Motor neuron (in vitro differentiated cells): ENCODE measurements around the gene JAK3. TPM values are rescaled to one million over a fixed set of nuclear protein-coding genes. Genes with fewer than 3 reads are reported as not detected.

ENCODE experiments used
- ATAC-seq, 8 experiments: fragments of 200-7000 bp; cut with Tn5 transposase; replicated peaks in 6 of 8; 2 replicates each; pipeline ENCODE4 v1.8.0; 2021; ENCODE audit warnings: mild to moderate bottlenecking in 8 of 8, moderate library complexity in 8 of 8
- H3K27ac ChIP-seq, 2 donors: fragments of 250-450 bp; sonication (Bioruptor Pico); 2 replicates each; pipeline ENCODE4 v1.9.0; 2021; ENCODE audit warnings: antibody characterized with exemption in 2 of 2, mild to moderate bottlenecking in 2 of 2, moderate library complexity in 1 of 2
- H3K4me1 ChIP-seq, 2 donors: fragments of 250-450 bp; sonication (Bioruptor Pico); replicated peaks in 1 of 2; 2 replicates each; pipeline ENCODE4 v1.6.1; 2021; ENCODE audit warnings: antibody characterized with exemption in 2 of 2, mild to moderate bottlenecking in 2 of 2, moderate library complexity in 1 of 2
- H3K4me3 ChIP-seq, 5 donors: fragments of 250-450 bp; sonication (Bioruptor Pico); 2 replicates each; pipeline ENCODE4 v1.9.0; 2021; ENCODE audit warnings: antibody characterized with exemption in 5 of 5, mild to moderate bottlenecking in 5 of 5, moderate library complexity in 4 of 5
- WGBS, 10 experiments: fragments of 450-650 bp; shearing (Covaris generic); methylation state at CpG; one replicate each; pipeline ENCODE4 v1.0.0; 2022; 5-methylcytosine and 5-hydroxymethylcytosine counted together
- in situ Hi-C, 9 experiments: fragments of 400-800 bp; cut with MboI; loops; one replicate each; pipeline ENCODE4 v1.15.0; 2021; ENCODE audit warnings: low sequenced_read_pairs in 9 of 9, low pct_unique_long_range_greater_than_20kb in 2 of 9; ENCODE audit not compliant: unreplicated experiment in 9 of 9
- total RNA-seq, 8 experiments: library from RNA; unstranded; fragments of 300-600 nt; gene quantifications; 2 replicates each; pipeline versions ENCODE4 v1.2.3 to v1.2.4, GENCODE V29; 2022

Gene JAK3
- total RNA-seq, 8 experiments from 2014 or later: 1.2 to 9.8 (median 2.8) TPM

DNA sequence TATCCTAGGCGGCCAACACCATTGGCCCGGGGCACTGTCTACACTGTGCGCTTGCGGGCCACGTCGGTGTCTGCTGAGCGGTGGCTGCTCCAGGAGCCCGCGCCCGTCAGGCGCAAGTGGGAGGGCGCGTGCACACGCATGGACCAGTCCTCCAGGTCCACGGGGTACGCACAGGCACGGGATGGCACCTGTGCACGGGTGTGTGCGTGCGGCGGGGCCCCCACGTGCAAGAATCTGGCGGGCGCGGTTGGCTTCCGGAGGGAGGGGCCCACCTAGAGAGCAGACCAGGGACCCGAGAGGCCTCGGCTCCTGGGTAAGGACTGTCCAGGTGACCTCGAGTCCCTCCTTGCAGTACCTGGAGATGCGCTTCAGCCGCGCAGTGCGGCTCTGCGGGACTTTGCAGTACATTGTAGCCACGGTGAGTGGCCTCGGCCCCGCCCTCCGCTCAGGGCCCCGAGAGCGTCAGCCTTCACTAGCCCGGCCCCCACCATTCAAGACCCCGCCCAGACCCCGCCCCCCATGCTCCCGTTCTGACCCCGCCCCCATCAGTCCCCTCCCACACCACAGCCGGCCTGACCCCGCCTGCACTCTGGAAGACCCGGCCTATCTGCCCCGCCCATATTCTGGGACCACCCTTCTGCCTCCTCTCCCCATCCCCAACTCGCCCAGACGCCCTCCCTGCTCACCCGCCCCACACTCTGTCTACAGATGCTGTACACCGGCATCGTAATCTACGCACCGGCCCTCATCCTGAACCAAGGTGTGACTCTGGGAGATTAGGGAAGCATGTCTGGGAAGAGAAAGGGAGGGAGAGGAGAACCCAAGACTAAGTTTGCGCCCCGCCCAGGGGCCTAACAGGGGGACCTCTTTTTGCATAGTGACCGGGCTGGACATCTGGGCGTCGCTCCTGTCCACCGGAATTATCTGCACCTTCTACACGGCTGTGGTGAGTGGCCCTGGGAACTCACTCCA is 26.3 kb upstream of the JAK3 start:
- H3K4me3 ChIP-seq: peak overlapping the region in 2 of 5 donors; percentile 9 to 14
- in situ Hi-C loops: loop anchor here in 1 of 9 experiments (10.0 kb wide), 1 partner anchor 51 kb away; no protein-coding TSS in a partner anchor
- H3K27ac ChIP-seq: no peak overlapping the region
- peak; percentile 54 to 77 (median 68) for ATAC-seq
- WGBS, 10 experiments: 0 to 60% (median 7%) methylated on average over 1 to 10 of the region's 63 CpGs; no CpG with 5 or more reads in 3 of the 10 experiments
- peaks cover 3 to 12% of the 10 kb centered on the region in 2 donors for H3K4me1 ChIP-seq

- H3K27ac ChIP-seq: no peak overlapping the region
- ATAC-seq: peak in 2 of 8 experiments; percentile 1
- peak overlapping the region in 1 of 5 donors; percentile 14 for H3K4me3 ChIP-seq
- WGBS, 10 experiments: 14 to 24% methylated on average over 5 to 6 of the region's 61 CpGs; no CpG with 5 or more reads in 8 of the 10 experiments
- in situ Hi-C loops: loop anchor here in 1 of 9 experiments (10.0 kb wide), 1 partner anchor 52 kb away; no protein-coding TSS in a partner anchor
- peaks cover 3 to 12% of the 10 kb centered on the region in 2 donors for H3K4me1 ChIP-seq
These were observed 24.6 kb upstream of the JAK3 start for GRCh38 chr19:17872251-17873001.

- peak in 7 of 8 experiments; percentile 4 to 66 (median 34) for ATAC-seq
- WGBS, 10 experiments: 0 to 45% methylated on average over 2 to 4 of the region's 26 CpGs; no CpG with 5 or more reads in 8 of the 10 experiments
- H3K27ac ChIP-seq: no peak within 1 kb of the TSS
- H3K4me3 ChIP-seq: peak within 1 kb of the TSS in 2 of 5 donors; percentile 7 to 14
- in situ Hi-C loops: loop anchor here in 1 of 9 experiments (10.0 kb wide), 1 partner anchor 53 kb away; no protein-coding TSS in a partner anchor
- H3K4me1 ChIP-seq: peaks cover 3 to 12% of the 10 kb centered on the region in 2 donors
These were observed 24.1 kb upstream of the JAK3 start, which contains the start of gene SLC5A5 for GRCh38 chr19:17871878-17872250. TSS of gene SLC5A5 (plus strand) at chr19:17871945. CDS start at chr19:17872320, 375 bp downstream.

DNA sequence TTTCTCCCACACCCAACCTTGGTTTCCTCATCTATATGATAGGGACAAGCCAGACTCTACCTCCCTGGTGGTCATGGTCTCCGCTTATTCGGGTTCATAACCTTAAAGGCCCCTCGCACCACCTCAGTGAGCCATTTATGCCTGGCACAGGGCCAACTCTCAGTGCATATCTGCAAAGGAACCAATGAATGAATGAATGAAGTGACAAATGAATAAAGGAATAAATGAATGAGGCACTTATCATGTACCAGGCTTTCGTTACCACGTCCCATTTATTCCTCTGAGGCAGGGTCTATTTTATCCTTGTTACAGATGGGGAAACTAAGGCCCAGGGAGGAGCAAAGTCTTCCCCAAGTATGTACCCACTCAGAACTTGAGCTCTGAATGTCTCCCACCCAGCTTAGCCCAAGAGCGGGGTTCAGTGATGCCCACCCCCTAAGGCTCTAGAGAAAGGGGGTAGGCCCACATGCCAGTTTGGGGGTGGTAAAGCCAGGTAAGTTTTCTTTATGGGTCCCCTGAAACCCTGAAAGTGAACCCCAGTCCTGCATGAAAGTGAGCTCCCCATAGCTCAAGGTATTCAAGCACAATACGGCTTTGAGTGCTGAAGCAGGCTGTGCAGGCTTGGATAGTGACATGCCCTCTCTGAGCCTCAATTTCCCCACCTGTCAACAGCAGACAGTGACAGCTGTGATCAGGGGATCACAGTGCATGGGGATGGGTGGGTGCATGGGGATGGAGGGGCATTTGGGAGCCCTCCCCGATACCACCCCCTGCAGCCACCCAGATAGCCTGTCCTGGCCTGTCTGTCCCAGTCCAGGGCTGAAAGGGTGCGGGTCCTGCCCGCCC is 23.5 kb upstream of the JAK3 start:
- 20 to 92% (median 58%) methylated on average over 2 to 8 of the region's 10 CpGs; no CpG with 5 or more reads in 3 of the 10 experiments for WGBS, 10 experiments
- in situ Hi-C loops: loop anchor here in 1 of 9 experiments (10.0 kb wide), 1 partner anchor 54 kb away; no protein-coding TSS in a partner anchor
- H3K4me1 ChIP-seq: peaks cover 3 to 12% of the 10 kb centered on the region in 2 donors
- no peak for ATAC-seq
- H3K4me3 ChIP-seq: peak overlapping the region in 1 of 5 donors; percentile 7
- H3K27ac ChIP-seq: no peak overlapping the region

DNA sequence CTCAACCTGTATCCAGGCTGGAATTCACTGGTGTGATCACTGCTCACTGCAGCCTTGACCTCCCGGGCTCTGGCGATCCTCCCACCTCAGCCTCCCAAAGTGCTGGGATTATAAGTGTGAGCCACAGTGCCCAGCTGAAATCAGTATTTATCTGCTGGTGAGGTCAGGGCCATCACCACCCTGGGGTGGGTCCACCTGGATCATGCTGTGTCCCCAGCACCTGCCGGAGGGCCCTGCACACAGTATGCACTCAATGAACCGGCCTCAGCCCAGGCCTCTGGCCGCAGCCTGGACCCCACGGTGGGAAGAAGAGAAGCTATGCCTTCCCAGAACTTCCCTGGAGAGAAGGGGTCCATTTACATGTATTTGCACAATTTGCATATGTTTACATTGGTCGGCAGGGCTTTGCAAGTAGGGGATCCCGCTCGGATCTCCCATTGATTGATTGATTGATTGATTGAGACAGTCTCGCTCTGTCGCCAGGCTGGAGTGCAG is 21.4 kb upstream of the JAK3 start:
- ATAC-seq: peak in 1 of 8 experiments; percentile 30

DNA sequence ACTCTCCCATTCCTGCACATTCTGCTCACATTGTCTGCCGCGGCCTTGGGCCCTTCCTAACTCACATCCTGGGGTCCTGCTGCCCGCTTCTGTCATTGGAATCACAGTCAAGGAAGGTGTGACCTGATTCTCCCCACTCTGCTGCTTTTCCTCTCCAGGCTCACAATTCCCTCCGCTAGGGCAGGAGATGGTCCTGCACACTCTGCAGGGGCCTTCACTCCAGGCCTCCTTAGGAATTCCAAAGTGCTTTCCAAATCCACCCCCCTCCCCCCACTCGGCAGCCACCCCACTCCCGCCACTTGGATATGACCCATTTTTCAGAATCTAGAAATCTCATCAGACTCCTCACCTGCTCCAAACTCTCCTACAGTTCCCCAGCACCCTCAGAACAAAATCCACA is 20.9 kb upstream of the JAK3 start:
- Histone ChIP-seq H3K4me3 (no peak overlapping the region), H3K4me1 (peaks cover 3 to 8% of the 10 kb centered on the region in 2 donors), H3K27ac (no peak overlapping the region)
- in situ Hi-C loops: no loop called here
- WGBS, 10 experiments: no CpG with 5 or more reads among the region's 6 CpGs
- ATAC-seq: peak in 1 of 8 experiments; percentile 1

More for the DNA sequence above, 21.4 kb upstream of the JAK3 start:
- Histone ChIP-seq H3K27ac (no peak overlapping the region), H3K4me3 (no peak overlapping the region), H3K4me1 (peaks cover 3 to 12% of the 10 kb centered on the region in 2 donors)
- in situ Hi-C loops: no loop called here
- WGBS, 10 experiments: 0 to 100% (median 33%) methylated on average over 1 to 6 of the region's 11 CpGs; no CpG with 5 or more reads in 4 of the 10 experiments

DNA sequence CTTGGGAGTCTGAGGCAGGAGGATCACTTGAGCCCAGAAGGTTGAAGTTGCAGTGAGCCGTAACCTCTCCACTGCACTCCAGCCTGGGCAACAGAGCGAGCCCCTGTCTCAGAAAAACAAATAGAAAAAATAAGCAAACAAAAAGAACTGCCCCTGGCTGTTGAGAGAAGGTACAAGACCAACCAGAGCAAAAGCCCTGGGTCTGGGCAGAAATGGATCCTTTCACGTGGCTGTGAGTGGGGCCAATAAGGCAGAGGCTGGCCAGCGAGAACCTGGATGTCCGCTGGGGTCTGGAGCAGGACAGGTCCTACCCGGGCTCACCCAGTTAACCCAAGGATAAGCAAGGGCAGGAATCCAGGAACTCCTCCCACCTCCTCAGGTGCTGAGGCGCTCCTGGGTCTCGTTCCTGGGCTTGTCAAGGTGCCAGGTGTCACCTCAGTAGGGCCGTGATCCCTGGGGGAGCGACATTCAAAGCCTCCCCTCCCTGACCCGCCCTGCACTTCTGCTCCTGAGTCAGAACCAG is 19.2 kb upstream of the JAK3 start:
- in situ Hi-C loops: no loop called here
- Histone ChIP-seq H3K4me3 (no peak overlapping the region), H3K4me1 (peaks cover 3 to 8% of the 10 kb centered on the region in 2 donors), H3K27ac (no peak overlapping the region)
- 92 to 100% (median 93%) methylated on average over 1 to 3 of the region's 11 CpGs; no CpG with 5 or more reads in 7 of the 10 experiments for WGBS, 10 experiments
- ATAC-seq: peak in 1 of 8 experiments; percentile 2

- ATAC-seq: peak in 4 of 8 experiments; percentile 1 to 4 (median 2)
- Histone ChIP-seq H3K27ac (no peak overlapping the region), H3K4me3 (no peak overlapping the region), H3K4me1 (peaks cover 2 to 3% of the 10 kb centered on the region in 2 donors)
- in situ Hi-C loops: no loop called here
- WGBS, 10 experiments: 100% methylated on average over 1 of the region's 8 CpGs; no CpG with 5 or more reads in 9 of the 10 experiments
These were observed 18.7 kb upstream of the JAK3 start for GRCh38 chr19:17866312-17866963.

- ATAC-seq: peak in 6 of 8 experiments; percentile 4 to 43 (median 18)
- Histone ChIP-seq H3K4me1 (peaks cover 8% of the 10 kb centered on the region in 2 donors), H3K27ac (no peak overlapping the region), H3K4me3 (no peak overlapping the region)
- in situ Hi-C loops: no loop called here
- WGBS, 10 experiments: 20 to 89% (median 60%) methylated on average over 2 to 8 of the region's 13 CpGs; no CpG with 5 or more reads in 1 of the 10 experiments
These were observed 17.9 kb upstream of the JAK3 start for GRCh38 chr19:17865364-17866311.

DNA sequence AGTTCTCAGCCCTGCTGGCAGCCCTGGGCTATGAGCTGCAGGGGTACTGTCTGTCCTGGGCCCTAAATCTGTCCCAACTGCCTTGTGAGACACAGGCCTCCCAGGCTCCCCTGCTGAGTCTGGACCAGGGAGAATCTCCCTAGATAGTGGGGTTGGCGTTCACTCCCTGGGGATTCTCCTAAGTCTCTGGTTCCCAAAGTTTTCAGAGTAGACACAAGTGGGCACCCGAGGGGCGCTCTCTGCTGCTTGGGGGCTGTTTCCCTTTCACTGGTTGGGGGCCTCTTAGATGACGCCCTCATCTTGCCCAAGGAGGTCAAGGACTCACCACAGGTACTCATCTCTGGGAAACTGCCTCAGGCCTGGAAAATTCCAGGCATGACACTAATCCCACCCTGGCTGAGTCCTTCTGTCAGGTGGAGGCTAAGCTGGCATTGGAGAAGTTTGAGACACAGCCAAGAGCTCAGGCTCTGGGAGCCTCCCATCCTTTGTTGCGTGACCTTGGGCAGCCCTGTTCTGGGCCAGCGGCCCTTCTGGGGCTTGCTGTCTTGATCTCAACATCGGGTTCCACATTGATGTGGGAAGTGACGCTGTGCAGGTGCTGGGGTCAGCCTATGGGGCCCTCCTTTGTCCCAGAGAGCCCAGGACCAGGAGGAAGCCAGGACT is 15.9 kb upstream of the JAK3 start:
- no peak for ATAC-seq
- peaks cover 10 to 11% of the 10 kb centered on the region in 2 donors for H3K4me1 ChIP-seq
- in situ Hi-C loops: no loop called here
- H3K27ac ChIP-seq: no peak overlapping the region
- 80 to 100% (median 90%) methylated on average over 1 to 3 of the region's 8 CpGs; no CpG with 5 or more reads in 6 of the 10 experiments for WGBS, 10 experiments
- no peak overlapping the region for H3K4me3 ChIP-seq
